Central memory CD4-positive, alpha-beta T cell (primary cell): ENCODE measurements around the gene FRAS1.
"Not testable (repeated sequence)": the region's sequence is repeated elsewhere in the genome, so short reads cannot be mapped to it uniquely, and the experiment has no call there.

Experiments
- DNase-seq: peaks from one replicate; pipeline ENCODE4 v3.0.0; 2022

Gene FRAS1

GRCh38 chr4:78467223-78467622 lies 410.1 kb downstream of the FRAS1 start:
- not testable (repeated sequence) for DNase-seq

- no peak for DNase-seq
These were observed 411.1 kb downstream of the FRAS1 start for GRCh38 chr4:78468272-78468671.

- no peak for DNase-seq
These were observed 419.1 kb downstream of the FRAS1 start for GRCh38 chr4:78476108-78476704.

GRCh38 chr4:78477276-78477675 lies 420.2 kb downstream of the FRAS1 start:
- DNase-seq = no peak

GRCh38 chr4:78478523-78478922 lies 421.4 kb downstream of the FRAS1 start:
- no peak for DNase-seq

- DNase-seq = no peak
These were observed 423.2 kb downstream of the FRAS1 start for GRCh38 chr4:78480286-78480685.

GRCh38 chr4:78481180-78481579 lies 424.1 kb downstream of the FRAS1 start:
- DNase-seq = no peak

- no peak for DNase-seq
These were observed 425.2 kb downstream of the FRAS1 start for GRCh38 chr4:78482281-78482680.

GRCh38 chr4:78483811-78484210 lies 426.7 kb downstream of the FRAS1 start:
- DNase-seq = no peak

GRCh38 chr4:78484574-78484973 lies 427.5 kb downstream of the FRAS1 start:
- no peak for DNase-seq

- DNase-seq = no peak
These were observed 436.6 kb downstream of the FRAS1 start for GRCh38 chr4:78493731-78494130.

- DNase-seq = no peak
These were observed 439.0 kb downstream of the FRAS1 start for GRCh38 chr4:78496021-78496643.

- not testable (repeated sequence) for DNase-seq
These were observed 449.1 kb downstream of the FRAS1 start for GRCh38 chr4:78506260-78506659.

GRCh38 chr4:78509043-78509442 lies 451.9 kb downstream of the FRAS1 start:
- no peak for DNase-seq

GRCh38 chr4:78510108-78510507 lies 453.0 kb downstream of the FRAS1 start:
- no peak for DNase-seq

GRCh38 chr4:78510681-78511080 lies 453.6 kb downstream of the FRAS1 start:
- DNase-seq = no peak

GRCh38 chr4:78512357-78512920 lies 455.3 kb downstream of the FRAS1 start:
- no peak for DNase-seq

- no peak for DNase-seq
These were observed 456.4 kb downstream of the FRAS1 start for GRCh38 chr4:78513411-78513975.

- DNase-seq = no peak
These were observed 460.0 kb downstream of the FRAS1 start for GRCh38 chr4:78517050-78517652.

- DNase-seq = no peak
These were observed 461.4 kb downstream of the FRAS1 start for GRCh38 chr4:78518561-78518960.

GRCh38 chr4:78519962-78520361 lies 462.8 kb downstream of the FRAS1 start:
- DNase-seq = no peak

- DNase-seq = no peak
These were observed 463.7 kb downstream of the FRAS1 start for GRCh38 chr4:78520808-78521226.

- DNase-seq = no peak
These were observed 466.9 kb downstream of the FRAS1 start for GRCh38 chr4:78524009-78524408.

GRCh38 chr4:78525559-78525958 lies 468.4 kb downstream of the FRAS1 start:
- DNase-seq = no peak
